DOHH2 (cell line): ENCODE measurements around the gene LEF1.
"Not testable (repeated sequence)": the region's sequence is repeated elsewhere in the genome, so short reads cannot be mapped to it uniquely, and the experiment has no call there.

Experiments used
- H3F3A ChIP-seq: fragments of 200-600 bp; sonication (generic), shearing (Covaris generic); 2 replicates; pipeline ENCODE4 v1.6.0; 2016; ENCODE audit warnings: antibody characterized with exemption, mild to moderate bottlenecking; ENCODE audit not compliant: control insufficient read depth, insufficient read depth
- H3K27ac ChIP-seq: fragments of 200-600 bp; sonication (generic); 2 replicates; pipeline ENCODE4 v1.5.1; 2014; ENCODE audit warnings: low read depth, mild to moderate bottlenecking, low read length, moderate library complexity
- H3K27me3 ChIP-seq: fragments of 200-600 bp; sonication (generic); 2 replicates; pipeline ENCODE4 v1.6.1; 2014; ENCODE audit warnings: mild to moderate bottlenecking, low read length, mixed read lengths; ENCODE audit not compliant: control insufficient read depth
- H3K36me3 ChIP-seq: fragments of 200-600 bp; sonication (generic); 2 replicates; pipeline ENCODE4 v1.6.1; 2014; ENCODE audit warnings: mild to moderate bottlenecking, low read length, moderate library complexity, mixed read lengths; ENCODE audit not compliant: control insufficient read depth
- H3K4me1 ChIP-seq: fragments of 200-600 bp; sonication (generic); 2 replicates; pipeline ENCODE4 v1.6.1; 2014; ENCODE audit warnings: mild to moderate bottlenecking, low read length, mixed read lengths; ENCODE audit not compliant: control insufficient read depth
- H3K4me2 ChIP-seq: fragments of 200-600 bp; sonication (generic); 2 replicates; pipeline ENCODE4 v1.6.0; 2014; ENCODE audit warnings: mild to moderate bottlenecking, low read length, moderate library complexity
- H3K4me3 ChIP-seq: fragments of 200-600 bp; sonication (generic); 2 replicates; pipeline ENCODE4 v1.5.1; 2014; ENCODE audit warnings: mild to moderate bottlenecking, low read length, mixed read lengths
- H3K79me2 ChIP-seq: fragments of 200-600 bp; sonication (generic); 2 replicates; pipeline ENCODE4 v1.6.1; 2014; ENCODE audit warnings: mild to moderate bottlenecking, low read length, mixed read lengths; ENCODE audit not compliant: control insufficient read depth
- H3K9me2 ChIP-seq: fragments of 200-600 bp; sonication (generic); replicated peaks from 2 replicates; pipeline ENCODE4 v1.6.1; 2014; ENCODE audit warnings: mild to moderate bottlenecking, low read length, mixed read lengths; ENCODE audit not compliant: control insufficient read depth
- H3K9me3 ChIP-seq: fragments of 200-600 bp; sonication (generic); 2 replicates; pipeline ENCODE4 v1.6.1; 2014; ENCODE audit warnings: antibody characterized with exemption, low read length, mixed read lengths; ENCODE audit not compliant: control insufficient read depth, insufficient read depth
- H4K20me1 ChIP-seq: fragments of 200-600 bp; sonication (generic); 2 replicates; pipeline ENCODE4 v1.6.0; 2014; ENCODE audit warnings: low read depth, mild to moderate bottlenecking, antibody characterized with exemption, low read length, moderate library complexity; ENCODE audit not compliant: control insufficient read depth, insufficient read depth
- CTCF ChIP-seq: fragments of 200-600 bp; sonication (generic); IDR thresholded peaks from one replicate; pipeline ENCODE4 v1.5.1; 2014; ENCODE audit warnings: antibody characterized with exemption, mild to moderate bottlenecking, low read depth, low read length; ENCODE audit not compliant: poor library complexity, severe bottlenecking
- EZH2phosphoT487 ChIP-seq: fragments of 200-600 bp; sonication (generic); IDR thresholded peaks from 2 replicates; pipeline ENCODE4 v1.6.1; 2017; ENCODE audit warnings: borderline replicate concordance, mild to moderate bottlenecking, antibody characterized with exemption, low read length, moderate library complexity, mixed read lengths

The LEF1 gene

GRCh38 chr4:108054025-108054638, 114.6 kb downstream of the LEF1 start:
- H3K4me2 ChIP-seq = no peak overlapping the region
- TF ChIP-seq CTCF = no peak
- no peak for TF ChIP-seq EZH2phosphoT487
- no peak overlapping the region for H3K4me3 ChIP-seq
- no peaks in the 10 kb centered on the region for H3K9me3 ChIP-seq
- H3K36me3 ChIP-seq = peaks cover 8% of the 10 kb centered on the region; the same call in 1 of the 2 replicates
- H3K9me2 ChIP-seq = no peaks in the 10 kb centered on the region
- no peaks in the 10 kb centered on the region for H3K79me2 ChIP-seq
- H3F3A ChIP-seq = no peaks in the 10 kb centered on the region
- no peaks in the 10 kb centered on the region for H3K27me3 ChIP-seq
- H3K27ac ChIP-seq = no peak overlapping the region
- H3K4me1 ChIP-seq = no peaks in the 10 kb centered on the region
- H4K20me1 ChIP-seq = no peaks in the 10 kb centered on the region

DNA sequence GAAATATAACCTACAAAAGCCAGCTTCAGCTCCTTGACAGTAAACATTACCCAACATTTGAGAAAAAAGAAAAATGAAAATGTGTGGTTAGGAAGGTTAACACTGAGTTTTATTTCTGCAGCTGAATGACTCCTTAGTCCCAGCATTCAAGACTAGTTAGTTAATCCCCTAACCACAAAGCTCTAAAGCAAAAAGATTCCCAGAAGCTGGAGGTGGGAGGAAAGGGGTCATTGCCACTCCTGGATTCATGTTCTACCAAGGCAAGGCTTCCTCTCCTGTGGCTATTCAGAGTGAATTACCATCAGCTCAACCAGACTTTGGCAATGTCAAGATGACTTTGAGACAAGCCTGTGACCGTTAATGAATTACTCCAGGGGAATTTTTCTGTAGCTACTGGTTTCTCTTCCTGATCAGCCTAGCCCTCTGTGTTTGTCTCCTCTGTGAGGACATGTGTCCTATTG, 115.5 kb downstream of the LEF1 start:
- Histone ChIP-seq H3K4me3 (no peak overlapping the region), H3K27ac (no peak overlapping the region), H3K27me3 (no peaks in the 10 kb centered on the region), H3K79me2 (no peaks in the 10 kb centered on the region), H3F3A (no peaks in the 10 kb centered on the region), H4K20me1 (no peaks in the 10 kb centered on the region), H3K9me3 (no peaks in the 10 kb centered on the region), H3K4me2 (no peak overlapping the region), H3K9me2 (no peaks in the 10 kb centered on the region), H3K36me3 (peaks cover 14% of the 10 kb centered on the region), H3K4me1 (no peaks in the 10 kb centered on the region)
- TF ChIP-seq EZH2phosphoT487 (no peak), CTCF (no peak)

- Histone ChIP-seq H3K27ac (no peak overlapping the region), H3K79me2 (no peaks in the 10 kb centered on the region), H3K27me3 (no peaks in the 10 kb centered on the region), H3F3A (no peaks in the 10 kb centered on the region), H4K20me1 (no peaks in the 10 kb centered on the region), H3K36me3 (peaks cover 16% of the 10 kb centered on the region), H3K9me3 (no peaks in the 10 kb centered on the region), H3K4me3 (no peak overlapping the region), H3K4me1 (no peaks in the 10 kb centered on the region), H3K4me2 (no peak overlapping the region), H3K9me2 (no peaks in the 10 kb centered on the region)
- TF ChIP-seq EZH2phosphoT487 = no peak
Measured at GRCh38 chr4:108052558-108053120, 116.1 kb downstream of the LEF1 start.

GRCh38 chr4:108051343-108051742, 117.4 kb downstream of the LEF1 start:
- no peak overlapping the region for H3K4me2 ChIP-seq
- no peak overlapping the region for H3K27ac ChIP-seq
- no peaks in the 10 kb centered on the region for H3K4me1 ChIP-seq
- no peak overlapping the region for H3K4me3 ChIP-seq
- no peaks in the 10 kb centered on the region for H3K9me2 ChIP-seq
- no peaks in the 10 kb centered on the region for H3K79me2 ChIP-seq
- H3K9me3 ChIP-seq = no peaks in the 10 kb centered on the region
- TF ChIP-seq CTCF = no peak
- TF ChIP-seq EZH2phosphoT487 = no peak
- no peaks in the 10 kb centered on the region; the same call in 1 of the 2 replicates for H4K20me1 ChIP-seq
- no peaks in the 10 kb centered on the region for H3F3A ChIP-seq
- H3K27me3 ChIP-seq = no peaks in the 10 kb centered on the region
- peaks cover 16% of the 10 kb centered on the region for H3K36me3 ChIP-seq

GRCh38 chr4:108050166-108051111, 118.3 kb downstream of the LEF1 start:
- H3K4me3 ChIP-seq, H3K79me2 ChIP-seq, H3F3A ChIP-seq, H3K9me3 ChIP-seq, H3K4me2 ChIP-seq, H3K27me3 ChIP-seq, H3K9me2 ChIP-seq, H4K20me1 ChIP-seq, H3K27ac ChIP-seq, H3K4me1 ChIP-seq: not testable (repeated sequence)
- H3K36me3 ChIP-seq = peaks cover 16% of the 10 kb centered on the region
